Vagina (tissue), 2 donors: ENCODE measurements around the gene SEC22C.

ENCODE experiments used
- CTCF ChIP-seq, 3 experiments: fragments of 450-650 bp in 2 of 3; fragments of 200-600 bp in 1 of 3; sonication (generic) in 1 of 3; IDR thresholded peaks; one replicate each; pipeline ENCODE4 v1.5.1; 2017 to 2019; ENCODE audit warnings: antibody characterized with exemption in 3 of 3, mild to moderate bottlenecking in 2 of 3, moderate library complexity in 2 of 3
- POLR2A ChIP-seq, 2 donors: fragments of 450-650 bp; IDR thresholded peaks; one replicate each; pipeline ENCODE4 v1.6.1; 2017; ENCODE audit warnings: antibody characterized with exemption in 2 of 2, mild to moderate bottlenecking in 2 of 2, moderate library complexity in 2 of 2

- no peak for TF ChIP-seq CTCF (IDR thresholded peaks at IDR 0.05)
- no peak for TF ChIP-seq POLR2A (IDR thresholded peaks at IDR 0.05)
These were observed 19.5 kb downstream of the SEC22C start for GRCh38 chr3:42562047-42562907.
